ENCODE measurements around the gene BEST4.
"Not testable (repeated sequence)": the region's sequence is repeated elsewhere in the genome, so short reads cannot be mapped to it uniquely, and the experiment has no call there.

DNA sequence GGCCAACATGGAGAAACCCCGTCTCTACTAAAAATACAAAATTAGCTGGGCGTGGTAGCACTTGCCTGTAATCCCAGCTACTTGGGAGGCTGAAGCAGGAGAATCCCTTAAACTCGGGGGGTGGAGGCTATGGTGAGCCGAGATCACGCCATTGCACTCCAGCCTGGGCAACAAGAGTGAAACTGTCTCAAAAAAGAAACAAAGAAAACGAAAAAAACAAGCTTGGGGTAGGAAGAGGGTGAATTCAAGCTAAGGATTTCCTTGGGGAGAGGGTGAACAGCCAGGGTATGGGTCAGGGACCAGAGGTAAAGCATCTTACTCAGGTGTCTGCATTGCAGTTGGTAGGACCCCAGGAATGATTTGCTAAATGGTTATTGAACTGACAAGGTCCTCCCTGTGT lies 21.5 kb downstream of the BEST4 start:
- TF ChIP-seq, protein P1, sequence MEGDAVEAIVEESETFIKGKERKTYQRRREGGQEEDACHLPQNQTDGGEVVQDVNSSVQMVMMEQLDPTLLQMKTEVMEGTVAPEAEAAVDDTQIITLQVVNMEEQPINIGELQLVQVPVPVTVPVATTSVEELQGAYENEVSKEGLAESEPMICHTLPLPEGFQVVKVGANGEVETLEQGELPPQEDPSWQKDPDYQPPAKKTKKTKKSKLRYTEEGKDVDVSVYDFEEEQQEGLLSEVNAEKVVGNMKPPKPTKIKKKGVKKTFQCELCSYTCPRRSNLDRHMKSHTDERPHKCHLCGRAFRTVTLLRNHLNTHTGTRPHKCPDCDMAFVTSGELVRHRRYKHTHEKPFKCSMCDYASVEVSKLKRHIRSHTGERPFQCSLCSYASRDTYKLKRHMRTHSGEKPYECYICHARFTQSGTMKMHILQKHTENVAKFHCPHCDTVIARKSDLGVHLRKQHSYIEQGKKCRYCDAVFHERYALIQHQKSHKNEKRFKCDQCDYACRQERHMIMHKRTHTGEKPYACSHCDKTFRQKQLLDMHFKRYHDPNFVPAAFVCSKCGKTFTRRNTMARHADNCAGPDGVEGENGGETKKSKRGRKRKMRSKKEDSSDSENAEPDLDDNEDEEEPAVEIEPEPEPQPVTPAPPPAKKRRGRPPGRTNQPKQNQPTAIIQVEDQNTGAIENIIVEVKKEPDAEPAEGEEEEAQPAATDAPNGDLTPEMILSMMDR (conservative IDR thresholded peaks at IDR 0.05; ENCODE audit: low read length): not testable (repeated sequence)
- not testable (repeated sequence) for TF ChIP-seq EZH2phosphoT487 (IDR thresholded peaks at IDR 0.05; ENCODE audit: borderline replicate concordance, low read depth, low read length)
